HG02759 (cell line): Measurements from ENCODE around the gene MYO5C.
"Not testable (repeated sequence)": the region's sequence is repeated elsewhere in the genome, so short reads cannot be mapped to it uniquely, and the experiment has no call there.

Source experiments
- ATAC-seq: cut with Tn5 transposase; IDR thresholded peaks from one replicate; pipeline ENCODE4 v1.9.1; 2021; ENCODE audit warnings: mild to moderate bottlenecking, moderate library complexity; ENCODE audit not compliant: unreplicated experiment

The MYO5C gene

GRCh38 chr15:52243697-52244555, 51.7 kb downstream of the MYO5C start:
- no peak for ATAC-seq

- no peak for ATAC-seq
These were observed 52.3 kb downstream of the MYO5C start for GRCh38 chr15:52243286-52243685.

DNA sequence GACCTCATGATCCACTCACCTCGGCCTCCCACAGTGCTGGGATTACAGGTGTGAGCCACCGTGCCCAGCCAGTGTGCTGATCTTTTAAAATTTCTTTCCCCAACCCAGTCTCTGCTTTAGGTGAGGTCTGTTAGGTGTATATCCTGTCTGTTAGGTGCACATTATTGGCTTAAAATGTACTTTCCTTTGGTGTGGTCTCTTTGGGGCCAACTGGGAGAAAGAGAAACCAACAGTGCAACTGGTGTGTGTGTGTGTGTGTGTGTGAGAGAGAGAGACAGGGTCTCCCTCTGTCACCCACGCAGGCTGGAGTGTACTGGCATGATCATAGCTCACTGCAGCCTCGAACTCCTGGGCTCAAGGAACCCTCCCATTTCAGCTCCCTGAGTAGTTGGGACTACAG, 54.1 kb downstream of the MYO5C start:
- no peak for ATAC-seq

GRCh38 chr15:52240166-52240565, 55.4 kb downstream of the MYO5C start:
- ATAC-seq = no peak

- ATAC-seq = not testable (repeated sequence)
These were observed 56.5 kb downstream of the MYO5C start for GRCh38 chr15:52238989-52239525.

GRCh38 chr15:52238149-52238548, 57.5 kb downstream of the MYO5C start:
- ATAC-seq = no peak

DNA sequence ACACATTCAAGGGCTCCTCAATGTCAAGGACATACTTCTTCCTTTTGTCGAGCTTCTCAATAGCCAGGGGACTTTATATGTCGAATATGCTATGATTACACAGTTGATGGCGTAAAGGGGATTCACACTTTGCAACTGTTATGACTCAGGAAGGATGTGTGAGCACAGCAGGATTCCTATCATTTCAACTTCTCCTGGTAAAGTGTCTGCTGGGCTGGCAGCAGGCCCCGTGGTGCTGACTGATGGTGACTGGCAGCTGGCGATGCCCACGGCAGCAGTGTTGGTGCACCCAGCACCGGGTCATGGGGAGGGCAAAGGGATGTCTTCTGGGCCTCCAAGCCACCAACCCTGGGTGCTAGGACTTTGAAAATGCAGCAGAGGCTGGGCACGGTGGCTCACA, 59.6 kb downstream of the MYO5C start:
- no peak for ATAC-seq

DNA sequence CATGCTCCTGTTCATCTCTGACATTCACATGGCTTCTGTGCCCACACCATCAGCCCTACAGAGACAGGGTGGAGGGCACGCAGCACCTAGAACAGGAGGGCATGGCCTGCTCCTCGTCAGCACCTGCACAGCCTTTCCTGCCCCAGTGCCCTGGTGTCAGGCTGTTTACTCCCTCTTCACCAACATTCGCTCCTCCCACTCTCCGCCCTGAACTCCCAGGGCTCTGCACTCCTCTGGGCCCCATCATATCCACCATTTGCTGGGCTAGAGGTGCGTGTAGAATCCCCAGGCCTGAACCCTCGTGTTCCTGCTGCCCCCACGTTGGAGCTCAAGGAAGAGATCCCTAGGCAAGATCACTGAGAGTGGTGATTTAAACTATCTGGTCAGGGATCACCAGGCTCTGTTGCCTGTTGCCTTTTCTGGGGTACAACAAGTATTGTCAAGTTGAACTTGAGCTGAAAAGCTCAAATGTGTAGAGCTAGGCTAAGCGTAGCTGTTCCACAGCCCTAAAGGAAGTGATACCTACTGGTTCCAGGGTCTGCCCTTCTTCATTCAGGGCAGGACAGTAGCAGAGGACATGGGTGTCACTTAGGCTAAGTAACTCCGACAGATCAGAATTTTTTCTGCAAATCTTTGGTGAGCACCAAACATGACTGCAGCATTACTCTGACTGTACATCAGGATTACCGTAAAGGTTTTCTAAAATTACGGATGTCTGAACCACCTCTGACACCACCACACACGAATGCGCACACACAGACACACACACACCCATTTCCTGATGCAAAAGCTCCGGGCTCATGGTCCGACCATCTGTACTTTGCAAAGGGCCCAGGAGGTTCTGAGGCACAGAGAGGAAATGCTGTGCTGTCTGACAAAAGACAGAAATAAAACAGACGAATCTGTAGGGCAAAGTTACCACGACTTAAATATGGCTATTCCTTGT, 60.7 kb downstream of the MYO5C start:
- ATAC-seq = peak; percentile 37

DNA sequence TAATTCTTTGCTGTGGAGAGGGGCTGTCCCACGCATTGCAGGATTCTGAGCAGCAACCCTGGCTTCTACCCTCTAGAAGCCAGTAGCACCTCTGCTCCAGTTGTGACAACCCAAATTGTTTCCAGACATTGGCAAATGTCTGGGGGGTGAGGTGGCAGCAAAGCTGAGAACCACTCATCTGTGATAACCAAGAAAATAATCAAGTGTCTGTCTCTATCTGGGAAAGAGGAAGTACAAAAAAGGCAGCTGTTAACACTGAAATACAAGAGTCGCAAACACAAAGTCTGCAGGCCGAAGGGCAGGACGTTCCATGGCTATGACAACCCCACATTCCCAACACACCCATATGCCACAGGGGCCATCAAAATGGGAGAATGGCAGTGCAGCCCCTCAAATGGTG, 62.2 kb downstream of the MYO5C start:
- ATAC-seq = peak; percentile 42

DNA sequence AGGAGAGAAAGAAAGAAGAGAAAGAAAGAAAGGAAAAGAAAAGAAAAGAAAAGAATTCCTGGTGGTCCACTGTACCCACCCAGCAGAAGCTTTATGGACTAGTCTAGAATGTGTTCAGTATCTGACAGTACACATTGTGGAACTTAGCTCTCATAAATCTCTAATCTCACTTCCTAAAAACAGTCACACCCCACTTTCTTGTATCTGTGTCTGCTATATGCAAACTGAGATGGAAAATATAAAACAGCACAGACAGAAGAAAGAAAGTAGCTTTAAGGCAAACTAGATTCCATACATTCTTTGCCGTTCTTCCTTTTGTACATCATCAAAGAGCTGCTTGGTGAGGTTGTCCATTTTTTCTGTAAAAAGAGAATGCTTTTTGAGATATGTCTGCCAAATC, 63.3 kb downstream of the MYO5C start:
- peak; percentile 54 for ATAC-seq

DNA sequence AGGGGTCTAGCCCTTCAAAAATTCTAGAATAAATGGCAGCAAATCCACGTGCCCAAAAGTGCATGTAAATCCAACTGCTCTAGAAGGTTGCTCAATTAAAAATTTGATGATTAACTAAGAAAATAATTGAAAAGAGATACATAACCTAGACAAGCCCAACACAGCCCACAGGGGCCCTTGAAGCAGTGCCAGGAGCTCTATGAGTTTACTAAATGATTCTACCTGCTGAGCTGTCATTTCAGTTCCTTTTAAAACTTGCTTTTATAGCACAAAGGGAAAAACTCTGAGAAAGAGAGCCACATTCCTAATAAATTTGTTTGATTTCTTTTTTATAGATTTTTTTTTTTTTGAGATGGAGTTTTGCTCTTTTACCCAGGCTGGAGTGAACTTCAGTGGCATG, 65.5 kb downstream of the MYO5C start:
- ATAC-seq = no peak

GRCh38 chr15:52228921-52229320, 66.7 kb downstream of the MYO5C start:
- no peak for ATAC-seq

DNA sequence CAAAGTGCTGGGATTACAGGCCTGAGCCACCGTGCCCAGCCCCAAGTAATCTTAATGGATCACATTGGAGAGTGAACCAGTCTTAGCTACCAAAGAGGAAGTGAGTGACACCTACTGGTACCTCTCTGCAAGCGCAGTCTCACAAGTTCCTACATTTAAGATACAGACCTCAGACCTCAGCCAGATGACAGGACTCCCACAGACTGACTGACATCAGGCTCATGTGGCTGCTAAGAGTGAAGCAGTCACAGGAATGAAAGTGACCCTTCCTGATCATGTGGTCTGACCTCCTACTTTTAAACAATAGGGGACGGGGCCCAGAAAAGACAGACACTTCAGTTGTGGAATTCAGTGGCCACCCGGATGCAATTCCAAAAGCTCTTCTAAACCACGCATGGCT, 68.1 kb downstream of the MYO5C start:
- peak; percentile 88 for ATAC-seq

DNA sequence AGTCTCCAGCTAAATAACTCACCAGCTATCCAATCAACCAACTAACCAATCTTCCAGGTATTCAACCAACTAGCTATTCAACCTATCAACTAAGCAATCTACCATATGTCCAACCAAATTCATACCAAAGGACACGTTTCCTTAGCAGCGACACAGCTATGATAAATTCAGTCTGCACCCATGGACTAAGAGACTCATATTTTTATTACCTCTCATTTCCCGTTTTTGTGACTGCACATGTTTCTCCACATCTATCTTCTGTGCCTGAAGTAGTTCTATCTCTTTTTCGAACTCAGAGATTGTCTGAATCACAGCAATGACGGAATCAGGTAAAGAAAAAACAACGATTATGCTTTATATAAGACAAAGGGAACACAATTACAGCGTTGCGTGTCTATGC, 70.4 kb downstream of the MYO5C start:
- no peak for ATAC-seq

DNA sequence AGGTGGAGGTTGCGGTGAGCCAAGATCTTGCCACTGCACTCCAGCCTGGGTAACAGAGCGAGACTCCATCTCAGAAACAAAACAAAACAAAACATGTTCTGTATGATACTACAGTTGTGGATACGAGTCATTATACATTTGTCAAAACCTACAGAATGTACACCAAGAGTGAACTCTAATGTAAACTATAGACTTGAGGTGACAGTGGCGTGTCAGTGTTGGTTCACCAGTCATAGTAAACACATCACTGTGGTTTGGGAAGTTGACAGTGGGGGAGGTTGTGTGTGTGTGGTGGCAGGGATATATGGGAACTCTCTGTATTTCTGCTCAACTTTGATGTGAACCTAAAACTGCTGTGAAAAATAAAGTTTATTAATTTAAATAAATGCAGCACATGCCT, 71.4 kb downstream of the MYO5C start:
- ATAC-seq = no peak

DNA sequence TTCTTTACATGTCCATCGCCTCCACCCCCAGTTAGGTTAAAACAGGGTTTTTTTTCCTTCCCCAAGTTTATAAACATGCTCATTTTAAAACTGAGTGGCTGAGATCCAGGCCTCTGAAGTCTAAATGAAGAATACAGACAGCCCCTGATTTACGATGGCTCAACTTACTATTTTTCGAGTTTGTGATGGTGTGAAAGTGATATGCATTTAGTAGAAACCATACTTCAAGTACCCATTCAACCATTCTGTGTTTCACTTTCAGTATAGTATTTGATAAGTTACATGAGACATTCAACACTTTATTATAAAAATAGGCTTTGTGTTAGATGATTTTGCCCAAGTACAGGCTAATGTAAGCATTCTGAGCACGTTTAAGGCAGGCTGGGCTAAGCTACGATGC, 73.9 kb downstream of the MYO5C start:
- ATAC-seq = peak; percentile 54

- peak; percentile 39 for ATAC-seq
These were observed 74.5 kb downstream of the MYO5C start for GRCh38 chr15:52220937-52221660.

- ATAC-seq = no peak
These were observed 75.4 kb downstream of the MYO5C start for GRCh38 chr15:52220251-52220650.

- no peak for ATAC-seq
These were observed 76.8 kb downstream of the MYO5C start for GRCh38 chr15:52218816-52219215.

GRCh38 chr15:52218371-52218770, 77.2 kb downstream of the MYO5C start:
- no peak for ATAC-seq

DNA sequence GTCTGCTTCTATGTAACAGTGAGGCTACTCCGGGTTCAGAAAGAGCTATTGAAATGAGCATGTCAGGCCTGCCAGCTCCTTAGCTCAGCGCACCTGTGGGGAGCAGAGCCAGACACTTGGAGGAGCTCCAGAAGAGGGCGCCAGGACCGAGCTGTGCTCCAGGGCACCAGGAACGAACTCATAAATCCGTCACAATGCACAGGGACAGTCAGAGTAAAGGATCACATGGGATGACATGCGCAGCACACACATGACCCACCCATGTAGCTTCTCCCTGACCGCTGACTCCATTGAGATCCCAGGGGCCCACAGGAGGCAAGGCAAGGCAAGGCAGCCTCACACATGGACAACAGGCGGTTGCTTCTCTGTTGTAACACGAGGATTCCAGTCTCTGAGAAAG, 78.4 kb downstream of the MYO5C start:
- ATAC-seq = no peak
